ENCODE measurements around the gene SEPTIN1. TPM values are rescaled to one million over a fixed set of nuclear protein-coding genes. Genes with fewer than 3 reads are reported as not detected.

Gene SEPTIN1
- polyA plus RNA-seq, 3 donors = 0.31 to 0.60 (median 0.49) TPM

GRCh38 chr16:30378236-30379157, 3.9 kb downstream of the SEPTIN1 start:
- intact Hi-C loops (cut with micrococcal nuclease) = loop anchor here (1.0 to 10.0 kb wide), 4 partner anchors 8 to 336 kb away; partner anchors contain the start of genes FBRS (in 1 of the 2), PRR14 (in 1 of the 2) and TBC1D10B (in 1 of the 2)
- H3K4me1 ChIP-seq (ENCODE audit: control insufficient read depth in 1 of 2, insufficient read depth in 2 of 2, low read length in 2 of 2) = peaks cover 30 to 42% of the 10 kb centered on the region in 2 donors
- H3K9me3 ChIP-seq (replicated peaks in 1 of 2; ENCODE audit: control insufficient read depth in 1 of 2, insufficient read depth in 1 of 2, low read length in 2 of 2) = no peaks in the 10 kb centered on the region
- peak overlapping the region; percentile 78 for H3K4me2 ChIP-seq (replicated peaks; ENCODE audit: extremely low read depth, low read length, poor library complexity, severe bottlenecking)
- under 1% methylated on average over 61 of the region's 67 CpGs for WGBS (ENCODE audit: insufficient coverage)
- H3K9ac ChIP-seq (ENCODE audit: insufficient read depth, low read length, poor library complexity, severe bottlenecking) = peak overlapping the region; percentile 99
- H3K9me3 Mint-ChIP-seq = no peaks in the 10 kb centered on the region
- peaks cover 7% of the 10 kb centered on the region for H3K79me2 ChIP-seq (ENCODE audit: insufficient read depth, low read length)
- no peaks in the 10 kb centered on the region for H3K36me3 Mint-ChIP-seq
- peak overlapping the region; percentile 100 for H3K27ac ChIP-seq (ENCODE audit: low read depth in 1 of 2, low read length in 2 of 2)
- no peaks in the 10 kb centered on the region for H3K36me3 ChIP-seq (replicated peaks in 1 of 2; ENCODE audit: control insufficient read depth in 1 of 2, insufficient read depth in 2 of 2, low read length in 2 of 2)
- H3K4me3 Mint-ChIP-seq = peak overlapping the region; percentile 91 to 95
- TF ChIP-seq CTCF (IDR thresholded peaks at IDR 0.05) = no peak
- peaks cover 29% of the 10 kb centered on the region for H3K4me1 Mint-ChIP-seq
- peak; percentile 96 to 98 (median 97) for DNase-seq
- no peaks in the 10 kb centered on the region for H4K20me1 ChIP-seq (ENCODE audit: insufficient read depth, low read length)
- H3K27ac Mint-ChIP-seq = peak overlapping the region; percentile 99 to 100 (median 100)
- peaks cover 0 to 3% of the 10 kb centered on the region in 2 donors for H3K27me3 ChIP-seq (ENCODE audit: control insufficient read depth in 2 of 2, insufficient read depth in 2 of 2, low read length in 2 of 2)
- H3K4me3 ChIP-seq (replicated peaks in 1 of 3; ENCODE audit: low read depth in 2 of 3, low read length in 3 of 3) = peak overlapping the region; percentile 64 to 77 (median 74)
- peaks cover 4 to 9% (median 8%) of the 10 kb centered on the region in 3 donors for H3K27me3 Mint-ChIP-seq (ENCODE audit: low read depth in 3 of 3)
- peak overlapping the region; percentile 84 for H2AFZ ChIP-seq (ENCODE audit: insufficient read depth, low read depth, low read length, poor library complexity, severe bottlenecking)

GRCh38 chr16:30377812-30378235, 4.5 kb downstream of the SEPTIN1 start:
- peaks cover 0 to 7% (median 4%) of the 10 kb centered on the region in 3 donors for H3K27me3 Mint-ChIP-seq (ENCODE audit: low read depth in 3 of 3)
- peak overlapping the region; percentile 91 to 94 for H3K4me3 Mint-ChIP-seq
- H3K36me3 Mint-ChIP-seq = no peaks in the 10 kb centered on the region
- Histone ChIP-seq H3K79me2 (ENCODE audit: insufficient read depth, low read length) (peaks cover 7% of the 10 kb centered on the region), H3K9me3 (replicated peaks in 1 of 2; ENCODE audit: control insufficient read depth in 1 of 2, insufficient read depth in 1 of 2, low read length in 2 of 2) (no peaks in the 10 kb centered on the region), H3K36me3 (replicated peaks in 1 of 2; ENCODE audit: control insufficient read depth in 1 of 2, insufficient read depth in 2 of 2, low read length in 2 of 2) (no peaks in the 10 kb centered on the region), H3K27me3 (ENCODE audit: control insufficient read depth in 2 of 2, insufficient read depth in 2 of 2, low read length in 2 of 2) (peaks cover 0 to 3% of the 10 kb centered on the region in 2 donors), H4K20me1 (ENCODE audit: insufficient read depth, low read length) (no peaks in the 10 kb centered on the region), H3K4me2 (replicated peaks; ENCODE audit: extremely low read depth, low read length, poor library complexity, severe bottlenecking) (peak overlapping the region; percentile 78), H3K27ac (ENCODE audit: low read depth in 1 of 2, low read length in 2 of 2) (peak overlapping the region; percentile 100), H3K9ac (ENCODE audit: insufficient read depth, low read length, poor library complexity, severe bottlenecking) (peak overlapping the region; percentile 99), H2AFZ (ENCODE audit: insufficient read depth, low read depth, low read length, poor library complexity, severe bottlenecking) (peak overlapping the region; percentile 84), H3K4me1 (ENCODE audit: control insufficient read depth in 1 of 2, insufficient read depth in 2 of 2, low read length in 2 of 2) (peaks cover 30 to 41% of the 10 kb centered on the region in 2 donors), H3K4me3 (replicated peaks in 1 of 3; ENCODE audit: low read depth in 2 of 3, low read length in 3 of 3) (peak overlapping the region; percentile 64 to 77 (median 74))
- H3K4me1 Mint-ChIP-seq = peaks cover 28% of the 10 kb centered on the region
- TF ChIP-seq CTCF (IDR thresholded peaks at IDR 0.05) = no peak
- intact Hi-C loops (cut with micrococcal nuclease) = loop anchor here (1.0 to 10.0 kb wide), 4 partner anchors 8 to 337 kb away; partner anchors contain the start of genes FBRS (in 1 of the 2), PRR14 (in 1 of the 2) and TBC1D10B (in 1 of the 2)
- H3K27ac Mint-ChIP-seq = peak overlapping the region; percentile 99 to 100 (median 100)
- no peaks in the 10 kb centered on the region for H3K9me3 Mint-ChIP-seq
- under 1% methylated on average over 29 of the region's 39 CpGs for WGBS (ENCODE audit: insufficient coverage)
- DNase-seq = peak; percentile 79 to 89 (median 88)

Data from CD14-positive monocyte (primary cell).